Gastrocnemius medialis (tissue), 4 donors: ENCODE results near the gene GSTM5.
"Not testable (repeated sequence)": the region's sequence is repeated elsewhere in the genome, so short reads cannot be mapped to it uniquely, and the experiment has no call there.

Experiments used
- POLR2A ChIP-seq, 2 donors: fragments of 450-650 bp; IDR thresholded peaks; one replicate each; pipeline ENCODE4 v1.6.1; 2017; ENCODE audit warnings: antibody characterized with exemption in 2 of 2, mild to moderate bottlenecking in 2 of 2, moderate library complexity in 2 of 2
- TF ChIP-seq, protein P1 (sequence below), 5 experiments: fragments of 450-650 bp in 3 of 5; fragments of 200-600 bp in 2 of 5; sonication (generic) in 2 of 5; IDR thresholded peaks in 4 of 5; conservative IDR thresholded peaks in 1 of 5; 1 replicate in 4 of 5; 2 replicates in 1 of 5; pipeline ENCODE4 v1.5.1; 2016 to 2019; ENCODE audit warnings: antibody characterized with exemption in 5 of 5, mild to moderate bottlenecking in 3 of 5, moderate library complexity in 3 of 5

DNA sequence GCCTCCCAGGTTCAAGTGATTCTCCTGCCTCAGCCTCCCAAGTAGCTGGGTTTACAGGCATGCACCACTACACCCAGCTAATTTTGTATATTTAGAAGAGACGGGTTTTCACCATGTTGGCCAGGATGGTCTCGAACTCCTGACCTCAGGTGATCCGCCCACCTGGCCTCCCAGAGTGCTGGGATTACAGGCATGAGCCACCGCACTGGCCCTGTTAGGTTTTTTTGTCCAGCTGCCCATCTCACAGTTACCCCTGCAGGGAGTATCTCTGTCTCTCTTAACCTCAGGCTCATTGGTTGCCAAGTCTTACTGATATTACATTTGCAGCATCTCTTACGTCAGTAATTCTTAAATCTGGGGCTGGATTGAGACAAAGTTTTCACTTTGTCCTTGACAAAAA lies 44.3 kb downstream of the GSTM5 start:
- TF ChIP-seq, protein P1, sequence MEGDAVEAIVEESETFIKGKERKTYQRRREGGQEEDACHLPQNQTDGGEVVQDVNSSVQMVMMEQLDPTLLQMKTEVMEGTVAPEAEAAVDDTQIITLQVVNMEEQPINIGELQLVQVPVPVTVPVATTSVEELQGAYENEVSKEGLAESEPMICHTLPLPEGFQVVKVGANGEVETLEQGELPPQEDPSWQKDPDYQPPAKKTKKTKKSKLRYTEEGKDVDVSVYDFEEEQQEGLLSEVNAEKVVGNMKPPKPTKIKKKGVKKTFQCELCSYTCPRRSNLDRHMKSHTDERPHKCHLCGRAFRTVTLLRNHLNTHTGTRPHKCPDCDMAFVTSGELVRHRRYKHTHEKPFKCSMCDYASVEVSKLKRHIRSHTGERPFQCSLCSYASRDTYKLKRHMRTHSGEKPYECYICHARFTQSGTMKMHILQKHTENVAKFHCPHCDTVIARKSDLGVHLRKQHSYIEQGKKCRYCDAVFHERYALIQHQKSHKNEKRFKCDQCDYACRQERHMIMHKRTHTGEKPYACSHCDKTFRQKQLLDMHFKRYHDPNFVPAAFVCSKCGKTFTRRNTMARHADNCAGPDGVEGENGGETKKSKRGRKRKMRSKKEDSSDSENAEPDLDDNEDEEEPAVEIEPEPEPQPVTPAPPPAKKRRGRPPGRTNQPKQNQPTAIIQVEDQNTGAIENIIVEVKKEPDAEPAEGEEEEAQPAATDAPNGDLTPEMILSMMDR (IDR thresholded peaks at IDR 0.05 in 4 of 5, conservative IDR thresholded peaks at IDR 0.05 in 1 of 5): not testable (repeated sequence)
- TF ChIP-seq POLR2A (IDR thresholded peaks at IDR 0.05): not testable (repeated sequence)
